ENCODE data around the gene CDK14. TPM values are rescaled to one million over a fixed set of nuclear protein-coding genes. Genes with fewer than 3 reads are reported as not detected.

The CDK14 gene
- total RNA-seq, 1 donor from 2014 or later, result 58.6 TPM

DNA sequence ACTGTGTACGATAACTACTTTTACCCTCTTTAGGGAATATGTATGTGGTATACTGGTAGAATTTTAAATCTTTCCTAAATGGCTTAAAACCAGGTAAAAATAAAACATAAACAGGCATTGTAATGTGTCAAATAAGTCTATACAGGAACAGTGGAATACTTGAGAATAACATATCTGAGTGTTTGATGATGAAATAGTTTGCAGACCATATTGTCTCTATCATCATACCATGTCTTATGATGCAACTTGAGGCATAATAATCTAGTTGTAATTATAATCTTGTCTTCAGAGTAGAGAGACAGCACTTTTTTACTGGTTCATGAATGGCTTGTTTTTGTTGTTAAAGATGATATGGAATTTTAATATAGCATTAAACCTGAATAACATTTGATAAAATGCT lies 293.5 kb downstream of the CDK14 start:
- Histone ChIP-seq H3K4me1 (no peaks in the 10 kb centered on the region), H3K9me3 (no peaks in the 10 kb centered on the region), H3K27ac (no peak overlapping the region), H3K36me3 (no peaks in the 10 kb centered on the region), H3K4me3 (no peak overlapping the region), H3K27me3 (ENCODE audit: low read depth) (no peaks in the 10 kb centered on the region)
- intact Hi-C loops (cut with DNase I), result no loop called here
- DNase-seq (no peak), ATAC-seq (no peak)
- no peak for TF ChIP-seq CTCF (IDR thresholded peaks at IDR 0.05)

DNA sequence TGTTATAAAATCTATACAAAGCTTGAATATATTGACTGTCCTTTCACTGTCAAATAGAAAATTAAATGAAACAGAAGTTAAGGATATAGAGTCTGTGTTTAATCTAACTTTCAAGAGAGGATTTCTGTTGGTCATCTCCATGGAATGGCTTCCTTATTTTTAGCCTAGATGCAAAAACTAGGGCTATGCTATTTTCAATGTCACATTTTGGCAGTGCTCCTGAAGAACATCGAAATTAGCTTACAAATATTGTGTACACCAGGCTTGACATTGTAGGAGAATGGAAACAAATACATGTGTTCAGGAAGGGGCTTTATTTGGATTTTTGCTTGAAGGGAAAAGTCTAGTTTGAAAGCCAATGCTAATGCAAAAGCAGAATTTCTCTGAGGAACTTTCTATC lies 295.4 kb downstream of the CDK14 start:
- no peaks in the 10 kb centered on the region for H3K4me1 ChIP-seq
- ATAC-seq (no peak), DNase-seq (no peak)
- no peaks in the 10 kb centered on the region for H3K9me3 ChIP-seq
- no peaks in the 10 kb centered on the region for H3K27me3 ChIP-seq (ENCODE audit: low read depth)
- TF ChIP-seq CTCF (IDR thresholded peaks at IDR 0.05), result no peak
- intact Hi-C loops (cut with DNase I), result no loop called here
- no peak overlapping the region for H3K27ac ChIP-seq
- H3K36me3 ChIP-seq, result no peaks in the 10 kb centered on the region
- no peak overlapping the region for H3K4me3 ChIP-seq

- intact Hi-C loops (cut with DNase I), result no loop called here
- H3K36me3 ChIP-seq, result no peaks in the 10 kb centered on the region
- ATAC-seq (no peak), DNase-seq (no peak)
- no peaks in the 10 kb centered on the region for H3K9me3 ChIP-seq
- H3K27me3 ChIP-seq (ENCODE audit: low read depth), result no peaks in the 10 kb centered on the region
- no peak for TF ChIP-seq CTCF (IDR thresholded peaks at IDR 0.05)
- no peaks in the 10 kb centered on the region for H3K4me1 ChIP-seq
- H3K27ac ChIP-seq, result no peak overlapping the region
- no peak overlapping the region for H3K4me3 ChIP-seq
These were observed 296.1 kb downstream of the CDK14 start for GRCh38 chr7:90892213-90892612.

GRCh38 chr7:90894122-90894521 lies 298.0 kb downstream of the CDK14 start:
- Histone ChIP-seq H3K4me1 (no peaks in the 10 kb centered on the region), H3K36me3 (no peaks in the 10 kb centered on the region), H3K27ac (no peak overlapping the region), H3K9me3 (no peaks in the 10 kb centered on the region), H3K4me3 (no peak overlapping the region), H3K27me3 (ENCODE audit: low read depth) (no peaks in the 10 kb centered on the region)
- DNase-seq (no peak), ATAC-seq (no peak)
- no peak for TF ChIP-seq CTCF (IDR thresholded peaks at IDR 0.05)
- intact Hi-C loops (cut with DNase I), result no loop called here

DNA sequence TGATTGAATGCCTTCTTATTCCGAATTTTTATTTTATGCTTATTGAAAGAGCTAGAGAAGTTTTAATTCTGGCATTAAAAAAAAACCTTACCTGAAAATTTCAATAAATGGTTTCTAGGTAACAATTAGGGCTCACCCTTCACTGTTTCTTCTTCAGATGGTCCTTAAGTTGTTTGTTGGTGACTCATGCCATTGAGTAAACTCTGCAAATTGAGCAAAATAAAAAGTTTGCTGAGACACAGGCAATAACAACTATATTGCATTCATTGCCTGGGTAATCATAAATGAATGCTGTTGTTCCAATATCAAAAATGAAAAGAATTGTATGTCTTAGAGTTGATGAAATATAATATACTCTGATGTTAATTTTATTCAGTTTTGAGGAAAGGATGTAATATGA lies 300.3 kb downstream of the CDK14 start:
- Histone ChIP-seq H3K27me3 (ENCODE audit: low read depth) (no peaks in the 10 kb centered on the region), H3K27ac (no peak overlapping the region), H3K9me3 (no peaks in the 10 kb centered on the region), H3K4me1 (no peaks in the 10 kb centered on the region), H3K36me3 (no peaks in the 10 kb centered on the region), H3K4me3 (no peak overlapping the region)
- no peak for ATAC-seq
- DNase-seq, result no peak
- intact Hi-C loops (cut with DNase I), result no loop called here
- TF ChIP-seq CTCF (IDR thresholded peaks at IDR 0.05), result no peak

- intact Hi-C loops (cut with DNase I), result no loop called here
- Histone ChIP-seq H3K27ac (no peak overlapping the region), H3K4me1 (no peaks in the 10 kb centered on the region), H3K27me3 (ENCODE audit: low read depth) (no peaks in the 10 kb centered on the region), H3K4me3 (no peak overlapping the region), H3K9me3 (no peaks in the 10 kb centered on the region), H3K36me3 (no peaks in the 10 kb centered on the region)
- ATAC-seq (no peak), DNase-seq (no peak)
- TF ChIP-seq CTCF (IDR thresholded peaks at IDR 0.05), result no peak
These were observed 301.9 kb downstream of the CDK14 start for GRCh38 chr7:90897961-90898469.

Data from lower lobe of right lung (tissue), 2 donors.